Epidermal melanocyte (primary cell): ENCODE results near the gene NELFA.

Source experiments
- DNase-seq: peaks from one replicate; pipeline ENCODE4 v3.0.0; 2011; ENCODE audit warnings: low spot score; ENCODE audit not compliant: insufficient read length

NELFA gene

DNA sequence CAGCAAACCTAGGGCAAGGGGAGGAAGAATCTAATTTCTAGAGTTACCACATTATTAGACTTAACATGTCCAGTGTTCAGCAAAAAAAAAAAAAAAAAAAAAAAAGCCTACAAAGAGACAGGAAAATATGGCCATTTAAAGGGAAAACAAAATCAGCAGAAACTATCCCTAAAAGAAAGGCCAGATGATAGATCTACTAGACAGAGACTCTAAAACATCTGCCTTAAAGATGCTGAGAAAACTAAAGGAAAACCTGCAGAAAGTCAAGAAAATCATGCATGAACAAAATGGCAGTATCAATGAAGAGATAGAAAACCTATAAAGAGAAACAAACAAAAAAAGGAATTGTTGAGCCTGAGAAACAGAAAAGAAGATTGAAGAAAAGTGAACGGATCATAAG, 43.8 kb downstream of the NELFA start:
- no peak for DNase-seq

GRCh38 chr4:1964443-1964842, 44.3 kb downstream of the NELFA start:
- DNase-seq: no peak

DNA sequence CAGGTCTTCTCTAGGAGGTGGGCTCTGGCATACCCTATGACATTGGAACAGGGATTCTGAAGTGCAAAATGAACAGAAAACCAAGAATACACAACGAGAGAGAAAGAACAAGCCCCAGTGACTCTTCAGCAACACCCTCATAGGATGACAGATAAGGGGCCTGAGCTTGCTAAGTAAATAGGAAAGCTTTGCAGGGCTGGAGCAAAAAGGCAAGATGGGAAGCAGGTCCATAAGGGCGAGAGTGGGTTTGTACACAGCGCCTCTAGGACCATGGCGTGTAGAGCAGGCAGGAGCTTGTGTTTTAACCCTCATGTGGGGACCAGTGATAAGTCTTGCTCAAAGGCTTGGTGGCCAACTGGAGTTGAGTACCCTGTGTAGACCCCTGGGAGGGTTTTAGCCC, 45.8 kb downstream of the NELFA start:
- DNase-seq: no peak

GRCh38 chr4:1961563-1961962, 47.2 kb downstream of the NELFA start:
- no peak for DNase-seq

GRCh38 chr4:1961038-1961437, 47.7 kb downstream of the NELFA start:
- DNase-seq: no peak

DNA sequence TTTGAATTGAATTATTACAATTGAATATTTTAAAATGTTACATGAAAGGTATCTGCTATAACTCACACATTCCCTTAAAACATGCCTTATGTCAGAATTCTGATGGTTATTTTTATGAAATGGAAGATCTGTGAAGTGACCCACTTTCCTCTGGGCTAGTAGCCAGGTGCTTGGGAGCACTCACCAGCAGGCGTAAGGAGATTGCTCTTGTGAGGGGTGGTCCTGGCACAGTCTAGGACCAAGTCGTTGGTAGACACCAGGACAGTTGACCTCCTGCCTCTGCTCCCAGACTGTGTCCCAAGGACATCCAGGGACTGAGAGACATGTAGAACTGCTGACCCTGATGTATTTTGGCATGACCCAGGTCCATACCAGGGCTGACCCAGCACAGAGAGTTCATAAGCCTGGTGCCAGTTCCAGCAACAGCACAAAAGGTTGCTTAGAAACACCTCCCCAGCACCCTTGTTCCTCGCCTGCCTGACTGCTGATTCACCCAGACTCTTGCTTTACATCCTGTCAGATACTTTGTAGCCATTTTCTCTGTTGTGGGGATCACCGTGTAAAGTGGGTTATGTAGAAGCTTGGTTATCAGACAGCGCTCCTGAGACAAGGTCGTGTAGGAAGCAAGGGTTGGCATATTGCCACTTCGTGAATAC, 48.5 kb downstream of the NELFA start:
- no peak for DNase-seq

DNA sequence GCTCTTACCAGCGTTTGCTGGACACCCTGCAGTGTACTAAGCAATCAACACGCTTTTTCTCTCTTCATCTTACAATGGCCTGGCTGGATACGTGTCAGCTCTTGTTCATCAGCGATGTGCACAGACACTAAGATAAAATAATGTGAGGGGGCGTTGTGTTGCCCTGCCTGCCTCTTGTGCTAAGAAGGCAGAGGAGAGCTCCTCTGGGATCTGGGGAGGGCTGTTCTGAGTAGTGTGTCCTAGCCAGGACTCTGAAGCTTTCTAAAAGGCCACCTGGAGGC, 49.7 kb downstream of the NELFA start:
- DNase-seq: no peak

DNA sequence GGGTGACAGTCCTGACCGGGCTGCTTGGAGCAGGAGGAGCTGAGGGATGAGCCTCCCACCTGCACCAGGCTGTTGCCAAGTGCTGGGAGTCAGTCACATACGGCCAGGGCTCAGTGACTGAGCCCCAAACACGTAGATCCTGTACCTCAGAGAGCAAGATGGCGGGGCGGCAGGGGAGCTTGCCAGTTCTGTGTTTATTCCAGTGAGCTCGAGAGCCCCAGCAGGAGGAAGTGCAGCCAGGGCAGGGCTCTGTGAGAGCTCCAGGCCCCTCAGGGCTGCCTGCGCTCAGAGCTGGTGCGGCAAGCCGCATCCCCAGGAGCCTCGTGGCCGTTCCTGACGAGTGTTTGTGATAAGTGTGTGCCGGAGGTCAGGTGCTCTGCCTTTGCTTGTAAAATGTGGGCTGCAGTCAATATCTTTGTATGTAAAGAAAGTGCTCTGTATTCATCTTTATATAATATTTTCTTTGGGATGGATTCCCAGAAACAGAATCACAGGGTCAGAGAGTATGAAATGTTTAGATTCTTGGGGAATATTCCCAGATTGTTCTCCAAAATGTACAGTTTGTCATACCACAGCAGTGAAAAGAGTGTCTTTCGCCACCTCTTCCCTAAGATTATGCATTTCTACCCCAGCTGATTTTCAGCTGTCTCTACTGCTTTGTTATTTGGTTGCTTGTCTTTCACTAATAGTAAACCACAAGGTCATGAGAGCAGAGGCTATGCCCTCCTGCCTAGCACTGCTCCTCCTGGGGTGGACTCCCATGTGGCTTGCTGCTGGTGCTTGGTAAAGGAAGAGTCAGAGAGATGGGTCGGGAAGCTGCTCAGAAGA, 50.3 kb downstream of the NELFA start:
- DNase-seq: no peak

GRCh38 chr4:1956631-1957030, 52.1 kb downstream of the NELFA start:
- DNase-seq: no peak

GRCh38 chr4:1953335-1953734, 55.4 kb downstream of the NELFA start:
- no peak for DNase-seq

- DNase-seq: no peak
These were observed 56.1 kb downstream of the NELFA start for GRCh38 chr4:1952719-1953118.

GRCh38 chr4:1952058-1952700, 56.6 kb downstream of the NELFA start:
- no peak for DNase-seq

DNA sequence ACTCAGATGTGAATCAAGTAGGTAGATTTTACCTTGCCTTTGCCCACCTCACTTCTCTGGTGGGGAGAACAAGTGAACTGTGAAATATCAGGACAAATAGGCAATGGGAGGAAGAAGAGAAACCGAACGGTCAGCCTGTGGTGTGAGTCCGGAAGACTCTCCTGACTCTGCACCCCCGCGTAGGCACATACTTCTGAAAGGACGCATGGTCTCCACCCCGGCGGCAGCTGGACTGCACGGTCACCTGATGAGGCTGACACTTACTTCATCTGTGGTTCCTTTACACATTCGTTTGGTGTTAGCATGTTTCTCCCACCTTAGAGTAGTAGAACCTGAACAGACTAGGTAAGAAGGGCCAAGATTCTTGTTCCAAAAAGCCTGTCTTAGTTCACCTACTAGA, 58.4 kb downstream of the NELFA start:
- no peak for DNase-seq

DNA sequence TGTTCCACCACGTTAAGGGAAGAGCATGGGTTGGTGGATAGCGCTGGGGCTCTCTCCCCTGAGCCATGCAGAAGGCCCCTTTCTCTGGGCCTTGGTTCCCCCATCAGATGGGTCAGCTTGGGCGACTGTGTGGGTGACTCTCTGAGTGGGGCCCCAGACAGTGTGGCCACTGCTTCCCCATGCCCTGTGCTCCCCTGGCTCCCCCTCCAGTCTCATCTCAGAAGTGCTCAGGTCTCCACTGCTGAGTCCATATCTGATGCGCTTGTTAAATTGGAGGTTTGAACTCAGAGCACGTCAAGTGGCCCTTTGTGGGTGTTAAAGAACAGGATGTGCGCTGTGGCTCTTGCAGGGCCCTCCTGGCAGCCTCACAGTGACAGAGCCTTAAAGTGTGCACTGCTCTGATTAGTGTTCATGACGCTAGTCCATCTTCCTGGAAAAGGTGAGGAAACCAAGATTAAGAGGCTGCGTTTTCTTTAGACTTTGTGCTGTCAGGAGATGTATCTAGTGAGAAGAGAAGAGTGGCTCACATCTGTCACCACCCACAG, 59.8 kb downstream of the NELFA start:
- DNase-seq: no peak

DNA sequence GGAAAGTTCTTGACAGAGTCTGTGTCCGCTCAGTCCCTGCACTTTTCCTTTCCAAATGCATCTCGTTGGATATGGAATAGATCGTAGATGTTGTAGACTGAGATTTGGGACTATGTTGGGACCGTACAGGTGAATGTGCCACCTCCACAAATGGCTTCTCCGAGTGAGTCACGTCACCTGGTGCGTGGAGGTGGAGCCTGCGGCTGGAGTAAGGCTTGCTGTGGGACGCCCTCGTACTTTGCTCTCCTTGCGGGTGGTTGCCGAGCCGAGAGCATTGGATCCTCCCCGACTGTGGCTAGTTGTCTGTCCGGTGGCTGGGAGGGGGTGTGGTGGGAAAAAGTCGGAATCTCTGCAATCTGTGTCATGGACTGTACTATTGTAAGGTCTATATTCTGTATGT, 60.5 kb downstream of the NELFA start:
- no peak for DNase-seq

DNA sequence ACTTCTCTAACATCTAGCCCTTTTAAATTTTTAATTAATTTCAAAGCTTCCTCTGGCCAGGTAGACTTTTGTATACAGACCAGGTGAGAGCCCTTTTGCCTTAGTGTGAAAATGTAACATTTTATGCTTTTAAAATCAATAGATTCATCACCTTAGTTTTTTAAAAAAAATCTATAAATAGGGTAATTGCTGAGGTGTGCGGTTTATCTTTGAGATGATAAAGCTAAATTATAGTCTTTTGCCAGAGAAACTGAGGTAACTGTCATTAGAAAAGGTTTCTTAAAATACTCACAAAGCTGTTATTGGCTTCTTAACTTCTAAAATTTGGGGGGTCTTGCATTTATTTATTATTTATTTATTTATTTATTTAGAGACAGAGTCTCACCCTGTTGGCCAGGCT, 62.9 kb downstream of the NELFA start:
- DNase-seq: no peak

DNA sequence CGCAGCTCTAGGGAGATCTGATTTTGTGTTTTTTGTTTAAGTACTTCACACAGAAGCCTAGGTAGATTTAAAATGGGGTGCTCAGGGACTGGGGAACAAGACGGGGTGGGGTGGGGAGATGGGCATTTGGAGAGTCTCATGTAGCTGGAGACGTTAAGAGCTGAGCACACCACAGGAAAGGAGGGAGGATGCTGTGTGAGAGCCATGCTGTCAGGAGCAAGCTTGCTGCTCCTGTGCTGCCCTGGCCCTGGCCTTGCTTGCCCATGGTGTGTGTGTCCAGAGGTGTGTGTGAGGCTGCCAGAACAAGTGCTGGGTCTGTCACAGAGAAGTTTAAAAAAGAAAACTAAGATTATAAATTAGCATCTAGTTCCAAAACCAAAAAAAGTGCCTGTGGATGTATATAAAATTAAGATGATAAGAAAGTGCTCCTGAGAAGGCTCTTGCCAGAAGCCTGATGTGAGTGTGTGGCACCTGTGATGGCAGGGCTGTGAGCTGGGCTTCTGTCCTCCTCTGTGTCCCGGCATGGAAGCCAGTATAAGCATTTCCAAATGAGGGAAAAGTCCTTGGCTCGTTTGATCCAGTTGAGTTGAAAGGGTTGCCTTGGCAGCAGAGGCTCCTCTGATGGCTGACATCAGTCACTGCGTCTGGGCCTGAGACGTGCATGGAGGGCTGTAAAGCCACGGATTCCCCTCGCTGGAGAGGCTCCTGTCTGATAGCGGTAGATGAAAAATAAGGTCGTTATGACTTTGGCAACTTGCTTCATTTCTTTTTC, 63.5 kb downstream of the NELFA start:
- no peak for DNase-seq

- DNase-seq: no peak
These were observed 64.8 kb downstream of the NELFA start for GRCh38 chr4:1943928-1944327.

- no peak for DNase-seq
These were observed 68.2 kb downstream of the NELFA start for GRCh38 chr4:1940566-1940965.

- no peak for DNase-seq
These were observed 68.9 kb downstream of the NELFA start for GRCh38 chr4:1939664-1940509.

- no peak for DNase-seq
These were observed 70.7 kb downstream of the NELFA start for GRCh38 chr4:1938027-1938426.
